Stimulated activated CD4-positive, alpha-beta T cell treated with anti-CD3 and anti-CD28 coated beads, TNF-alpha, amount 100 ng/mL, for 48 hours (primary cell): ENCODE results near the gene DIS3L2.
"Not testable (repeated sequence)": the region's sequence is repeated elsewhere in the genome, so short reads cannot be mapped to it uniquely, and the experiment has no call there.

ENCODE experiments used
- DNase-seq, 3 donors: peaks; one replicate each; pipeline ENCODE4 v3.0.0-alpha.2; 2020; ENCODE audit warnings: low read depth in 3 of 3

DIS3L2 gene

GRCh38 chr2:232293191-232293590, 331.7 kb downstream of the DIS3L2 start:
- DNase-seq = no peak

GRCh38 chr2:232295971-232296370, 334.5 kb downstream of the DIS3L2 start:
- no peak for DNase-seq

GRCh38 chr2:232296776-232297525, 335.4 kb downstream of the DIS3L2 start:
- no peak for DNase-seq

- no peak for DNase-seq
Measured at GRCh38 chr2:232299084-232299483, 337.6 kb downstream of the DIS3L2 start.

- no peak for DNase-seq
Measured at GRCh38 chr2:232299927-232300674, 338.6 kb downstream of the DIS3L2 start.

- no peak for DNase-seq
Measured at GRCh38 chr2:232300894-232301387, 339.4 kb downstream of the DIS3L2 start.

GRCh38 chr2:232304236-232304635, 342.7 kb downstream of the DIS3L2 start:
- no peak for DNase-seq

- DNase-seq = no peak
Measured at GRCh38 chr2:232306741-232307305, 345.3 kb downstream of the DIS3L2 start.

- DNase-seq = no peak
Measured at GRCh38 chr2:232307854-232308253, 346.3 kb downstream of the DIS3L2 start.

- no peak for DNase-seq
Measured at GRCh38 chr2:232308986-232309385, 347.5 kb downstream of the DIS3L2 start.

GRCh38 chr2:232309592-232309991, 348.1 kb downstream of the DIS3L2 start:
- DNase-seq = no peak

GRCh38 chr2:232310121-232310520, 348.6 kb downstream of the DIS3L2 start:
- DNase-seq = peak in 1 of 3 donors; percentile 36

- no peak for DNase-seq
Measured at GRCh38 chr2:232310696-232311095, 349.2 kb downstream of the DIS3L2 start.

GRCh38 chr2:232313645-232314044, 352.1 kb downstream of the DIS3L2 start:
- DNase-seq = not testable (repeated sequence)

GRCh38 chr2:232315049-232315922, 353.8 kb downstream of the DIS3L2 start:
- DNase-seq = peak; percentile 43 to 61 (median 56)

- no peak for DNase-seq
Measured at GRCh38 chr2:232315923-232316299, 354.4 kb downstream of the DIS3L2 start.

- DNase-seq = no peak
Measured at GRCh38 chr2:232316461-232317330, 355.2 kb downstream of the DIS3L2 start.

- no peak for DNase-seq
Measured at GRCh38 chr2:232318169-232318855, 356.8 kb downstream of the DIS3L2 start.

GRCh38 chr2:232319067-232319802, 357.7 kb downstream of the DIS3L2 start:
- DNase-seq = no peak
